Measurements from ENCODE around the gene SRR. TPM values are rescaled to one million over a fixed set of nuclear protein-coding genes. Genes with fewer than 3 reads are reported as not detected.

Gene SRR
- total and polyA plus RNA-seq, 4 donors = 2.9 to 10.3 (median 4.3) TPM

- Histone ChIP-seq H3K4me1 (ENCODE audit: control insufficient read depth in 4 of 4, insufficient read depth in 4 of 4, low read length in 3 of 4) (no peaks in the 10 kb centered on the region), H3K9ac (ENCODE audit: low read depth in 1 of 2, low read length in 2 of 2) (no peak overlapping the region), H3K9me3 (ENCODE audit: control insufficient read depth in 4 of 4, low read length in 3 of 4) (no peaks in the 10 kb centered on the region), H3K36me3 (ENCODE audit: control insufficient read depth in 4 of 4, insufficient read depth in 3 of 4, low read depth in 1 of 4, low read length in 3 of 4) (peaks cover 1 to 39% (median 28%) of the 10 kb centered on the region in 4 donors), H3K27me3 (ENCODE audit: control insufficient read depth in 4 of 4, insufficient read depth in 4 of 4, low read length in 3 of 4) (no peaks in the 10 kb centered on the region), H3K4me3 (ENCODE audit: low read depth in 1 of 3, low read length in 3 of 3) (no peak overlapping the region), H3K27ac (ENCODE audit: low read depth in 1 of 2, low read length in 2 of 2) (no peak overlapping the region)
- WGBS = 94% methylated on average over 9 of the region's 9 CpGs
- no peak for DNase-seq (ENCODE audit: low spot score)
- no peak for TF ChIP-seq RAD21 (IDR thresholded peaks at IDR 0.05)
- TF ChIP-seq, protein P1, sequence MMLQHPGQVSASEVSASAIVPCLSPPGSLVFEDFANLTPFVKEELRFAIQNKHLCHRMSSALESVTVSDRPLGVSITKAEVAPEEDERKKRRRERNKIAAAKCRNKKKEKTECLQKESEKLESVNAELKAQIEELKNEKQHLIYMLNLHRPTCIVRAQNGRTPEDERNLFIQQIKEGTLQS (IDR thresholded peaks at IDR 0.05) = no peak
- TF ChIP-seq, protein P2, sequence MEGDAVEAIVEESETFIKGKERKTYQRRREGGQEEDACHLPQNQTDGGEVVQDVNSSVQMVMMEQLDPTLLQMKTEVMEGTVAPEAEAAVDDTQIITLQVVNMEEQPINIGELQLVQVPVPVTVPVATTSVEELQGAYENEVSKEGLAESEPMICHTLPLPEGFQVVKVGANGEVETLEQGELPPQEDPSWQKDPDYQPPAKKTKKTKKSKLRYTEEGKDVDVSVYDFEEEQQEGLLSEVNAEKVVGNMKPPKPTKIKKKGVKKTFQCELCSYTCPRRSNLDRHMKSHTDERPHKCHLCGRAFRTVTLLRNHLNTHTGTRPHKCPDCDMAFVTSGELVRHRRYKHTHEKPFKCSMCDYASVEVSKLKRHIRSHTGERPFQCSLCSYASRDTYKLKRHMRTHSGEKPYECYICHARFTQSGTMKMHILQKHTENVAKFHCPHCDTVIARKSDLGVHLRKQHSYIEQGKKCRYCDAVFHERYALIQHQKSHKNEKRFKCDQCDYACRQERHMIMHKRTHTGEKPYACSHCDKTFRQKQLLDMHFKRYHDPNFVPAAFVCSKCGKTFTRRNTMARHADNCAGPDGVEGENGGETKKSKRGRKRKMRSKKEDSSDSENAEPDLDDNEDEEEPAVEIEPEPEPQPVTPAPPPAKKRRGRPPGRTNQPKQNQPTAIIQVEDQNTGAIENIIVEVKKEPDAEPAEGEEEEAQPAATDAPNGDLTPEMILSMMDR (IDR thresholded peaks at IDR 0.05; ENCODE audit: low read depth, low read length, missing input control) = no peak
- no peak for TF ChIP-seq RXRA (IDR thresholded peaks at IDR 0.05)
- TF ChIP-seq, protein P3, sequence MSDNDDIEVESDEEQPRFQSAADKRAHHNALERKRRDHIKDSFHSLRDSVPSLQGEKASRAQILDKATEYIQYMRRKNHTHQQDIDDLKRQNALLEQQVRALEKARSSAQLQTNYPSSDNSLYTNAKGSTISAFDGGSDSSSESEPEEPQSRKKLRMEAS (IDR thresholded peaks at IDR 0.05) = no peak
- TF ChIP-seq ZBTB33 (IDR thresholded peaks at IDR 0.05) = no peak
- TF ChIP-seq HNF4G (IDR thresholded peaks at IDR 0.05) = no peak
- TF ChIP-seq SP1 (IDR thresholded peaks at IDR 0.05) = no peak
- no peak for TF ChIP-seq GABPA (IDR thresholded peaks at IDR 0.05 in 1 of 2, conservative IDR thresholded peaks at IDR 0.05 in 1 of 2)
- no peak for TF ChIP-seq TAF1 (conservative IDR thresholded peaks at IDR 0.05)
- TF ChIP-seq HNF4A (conservative IDR thresholded peaks at IDR 0.05) = no peak
- TF ChIP-seq YY1 (IDR thresholded peaks at IDR 0.05) = no peak
Measured at GRCh38 chr17:2279707-2280106, 24.0 kb upstream of the SRR start.

GRCh38 chr17:2282297-2282873, 21.4 kb upstream of the SRR start:
- 63% methylated on average over 7 of the region's 7 CpGs for WGBS
- no peak for DNase-seq (ENCODE audit: low spot score)
- H3K9ac ChIP-seq (ENCODE audit: low read depth in 1 of 2, low read length in 2 of 2) = no peak overlapping the region
- no peak overlapping the region for H3K27ac ChIP-seq (ENCODE audit: low read depth in 1 of 2, low read length in 2 of 2)
- no peak for TF ChIP-seq GABPA (IDR thresholded peaks at IDR 0.05 in 1 of 2, conservative IDR thresholded peaks at IDR 0.05 in 1 of 2)
- TF ChIP-seq TAF1 (conservative IDR thresholded peaks at IDR 0.05) = no peak
- TF ChIP-seq, protein P1 (IDR thresholded peaks at IDR 0.05) = no peak
- TF ChIP-seq RAD21 (IDR thresholded peaks at IDR 0.05) = peak; percentile 77 to 79
- no peak for TF ChIP-seq FOXA1 (IDR thresholded peaks at IDR 0.05)
- TF ChIP-seq EGR1 (IDR thresholded peaks at IDR 0.05; ENCODE audit: low read depth in 2 of 2) = no peak
- TF ChIP-seq YY1 (IDR thresholded peaks at IDR 0.05) = no peak
- TF ChIP-seq, protein P2 (IDR thresholded peaks at IDR 0.05; ENCODE audit: low read depth, low read length, missing input control) = peak; percentile 47
- TF ChIP-seq SP1 (IDR thresholded peaks at IDR 0.05) = no peak
- TF ChIP-seq NR2F2 (IDR thresholded peaks at IDR 0.05) = no peak
- TF ChIP-seq JUND (IDR thresholded peaks at IDR 0.05) = no peak
- H3K4me3 ChIP-seq (ENCODE audit: low read depth in 1 of 3, low read length in 3 of 3) = no peak overlapping the region
- no peaks in the 10 kb centered on the region for H3K9me3 ChIP-seq (ENCODE audit: control insufficient read depth in 4 of 4, low read length in 3 of 4)
- no peaks in the 10 kb centered on the region for H3K27me3 ChIP-seq (ENCODE audit: control insufficient read depth in 4 of 4, insufficient read depth in 4 of 4, low read length in 3 of 4)
- peaks cover 0 to 43% (median 36%) of the 10 kb centered on the region in 4 donors for H3K36me3 ChIP-seq (ENCODE audit: control insufficient read depth in 4 of 4, insufficient read depth in 3 of 4, low read depth in 1 of 4, low read length in 3 of 4)
- H3K4me1 ChIP-seq (ENCODE audit: control insufficient read depth in 4 of 4, insufficient read depth in 4 of 4, low read length in 3 of 4) = no peaks in the 10 kb centered on the region
